ENCODE results near the gene MIA3.

- TF ChIP-seq CTCF (IDR thresholded peaks at IDR 0.05) = no peak
- no peak for TF ChIP-seq POLR2A (IDR thresholded peaks at IDR 0.05)
These were observed 25.7 kb downstream of the MIA3 start for GRCh38 chr1:222643606-222643937.

Measured in lower leg skin (tissue), 3 donors.